Ammon's horn (tissue), 1 donor: ENCODE measurements around the gene GARIN5A.

ENCODE experiments used
- DNase-seq: peaks from one replicate; pipeline ENCODE4 v3.0.0-alpha.2; 2016; ENCODE audit warnings: low spot score

Gene GARIN5A

GRCh38 chr19:50433201-50434180 is 43.2 kb downstream of the GARIN5A start:
- DNase-seq: no peak

- no peak for DNase-seq
These were observed 44.2 kb downstream of the GARIN5A start, which contains the start of gene MYBPC2 for GRCh38 chr19:50432221-50433028. Gene MYBPC2, plus strand, starts transcription at chr19:50432892. Its CDS starts 62 bp downstream, at chr19:50432954.

- peak; percentile 92 for DNase-seq
These were observed 45.1 kb downstream of the GARIN5A start for GRCh38 chr19:50431343-50432220.

GRCh38 chr19:50430888-50431342 is 45.7 kb downstream of the GARIN5A start:
- no peak for DNase-seq

GRCh38 chr19:50428772-50429463 is 47.7 kb downstream of the GARIN5A start:
- no peak for DNase-seq

- DNase-seq: peak; percentile 86
These were observed 48.6 kb downstream of the GARIN5A start for GRCh38 chr19:50427997-50428425.

GRCh38 chr19:50427318-50427925 is 49.2 kb downstream of the GARIN5A start:
- no peak for DNase-seq

- no peak for DNase-seq
These were observed 51.1 kb downstream of the GARIN5A start for GRCh38 chr19:50425581-50425980.

GRCh38 chr19:50423279-50424113 is 53.2 kb downstream of the GARIN5A start:
- DNase-seq: no peak

GRCh38 chr19:50422397-50423278 is 54.0 kb downstream of the GARIN5A start:
- no peak for DNase-seq

- DNase-seq: no peak
These were observed 55.8 kb downstream of the GARIN5A start for GRCh38 chr19:50420808-50421207.

- DNase-seq: no peak
These were observed 56.5 kb downstream of the GARIN5A start for GRCh38 chr19:50420127-50420526.

GRCh38 chr19:50419580-50420035 is 57.0 kb downstream of the GARIN5A start:
- DNase-seq: no peak

GRCh38 chr19:50419022-50419579 is 57.5 kb downstream of the GARIN5A start:
- DNase-seq: no peak

- DNase-seq: no peak
These were observed 58.2 kb downstream of the GARIN5A start, which contains the start of gene SPIB for GRCh38 chr19:50418176-50419021. Gene SPIB, plus strand, starts transcription at chr19:50418938. Its CDS starts 25 bp downstream, at chr19:50418963.

- DNase-seq: no peak
These were observed 59.3 kb downstream of the GARIN5A start for GRCh38 chr19:50417111-50418081.
